H9 (cell line): ENCODE results near the gene DDX21. TPM values are rescaled to one million over a fixed set of nuclear protein-coding genes. Genes with fewer than 3 reads are reported as not detected.

Experiments used
- DNase-seq: peaks from one replicate; pipeline ENCODE4 v3.0.0-alpha.2; 2017
- H2AFZ ChIP-seq: one replicate; pipeline ENCODE4 v1.6.1; 2013; ENCODE audit warnings: mild to moderate bottlenecking, low read length, control low read depth, moderate library complexity
- H2AK5ac ChIP-seq: 2 replicates; pipeline ENCODE4 v1.6.1; 2013; ENCODE audit warnings: low read length, control low read depth, mixed read lengths; ENCODE audit not compliant: insufficient read length
- H2BK120ac ChIP-seq: one replicate; pipeline ENCODE4 v1.6.1; 2013; ENCODE audit warnings: low read depth, mild to moderate bottlenecking, low read length, control low read depth, inconsistent platforms; ENCODE audit not compliant: poor library complexity, severe bottlenecking
- H2BK12ac ChIP-seq: 2 replicates; pipeline ENCODE4 v1.6.1; 2013; ENCODE audit warnings: low read length, control low read depth, mixed read lengths, low read depth; ENCODE audit not compliant: insufficient read length
- H2BK15ac ChIP-seq: 2 replicates; pipeline ENCODE4 v1.6.1; 2013; ENCODE audit warnings: low read depth, low read length, control low read depth
- H2BK20ac ChIP-seq: one replicate; pipeline ENCODE4 v1.6.1; 2013; ENCODE audit warnings: low read depth, mild to moderate bottlenecking, low read length, control low read depth, inconsistent platforms; ENCODE audit not compliant: poor library complexity, severe bottlenecking
- H2BK5ac ChIP-seq: 2 replicates; pipeline ENCODE4 v1.6.1; 2013; ENCODE audit warnings: low read length, control low read depth, mixed read lengths; ENCODE audit not compliant: insufficient read length
- H3K14ac ChIP-seq: 2 replicates; pipeline ENCODE4 v1.6.1; 2013; ENCODE audit warnings: low read length, control low read depth; ENCODE audit not compliant: insufficient read depth
- H3K18ac ChIP-seq: 2 replicates; pipeline ENCODE4 v1.6.1; 2013; ENCODE audit warnings: low read depth, mild to moderate bottlenecking, mixed read lengths, low read length, control low read depth; ENCODE audit not compliant: insufficient read length
- H3K23ac ChIP-seq: 2 replicates; pipeline ENCODE4 v1.6.1; 2013; ENCODE audit warnings: low read length, control low read depth, mixed read lengths, low read depth; ENCODE audit not compliant: insufficient read length
- H3K23me2 ChIP-seq: 2 replicates; pipeline ENCODE4 v1.6.1; 2013; ENCODE audit warnings: low read depth, mild to moderate bottlenecking, mixed read lengths, low read length, control low read depth; ENCODE audit not compliant: insufficient read length, poor library complexity, severe bottlenecking
- H3K27ac ChIP-seq: 2 replicates; pipeline ENCODE4 v1.5.1; 2013; ENCODE audit warnings: low read length, control low read depth, mixed read lengths, low read depth; ENCODE audit not compliant: insufficient read length
- H3K27me3 ChIP-seq: 2 replicates; pipeline ENCODE4 v1.6.1; 2013; ENCODE audit warnings: low read length, control low read depth, inconsistent platforms; ENCODE audit not compliant: insufficient read depth
- H3K4ac ChIP-seq: 2 replicates; pipeline ENCODE4 v1.6.1; 2013; ENCODE audit warnings: low read depth, mild to moderate bottlenecking, control low read depth, inconsistent platforms, low read length, moderate library complexity
- H3K4me1 ChIP-seq: 2 replicates; pipeline ENCODE4 v1.6.1; 2013; ENCODE audit warnings: low read length, control low read depth, inconsistent platforms; ENCODE audit not compliant: insufficient read depth
- H3K4me2 ChIP-seq: 2 replicates; pipeline ENCODE4 v1.6.1; 2013; ENCODE audit warnings: low read length, control low read depth, mixed read lengths; ENCODE audit not compliant: insufficient read length, insufficient read depth
- H3K56ac ChIP-seq: 2 replicates; pipeline ENCODE4 v1.6.1; 2013; ENCODE audit warnings: low read depth, mild to moderate bottlenecking, mixed read lengths, low read length, control low read depth; ENCODE audit not compliant: insufficient read length
- H3K79me1 ChIP-seq: 2 replicates; pipeline ENCODE4 v1.6.1; 2013; ENCODE audit warnings: low read depth, mild to moderate bottlenecking, moderate library complexity, low read length, control low read depth, inconsistent platforms; ENCODE audit not compliant: insufficient read depth, poor library complexity, severe bottlenecking
- H3K79me2 ChIP-seq: 2 replicates; pipeline ENCODE4 v1.6.1; 2013; ENCODE audit warnings: low read length, control low read depth, inconsistent platforms; ENCODE audit not compliant: insufficient read depth
- H3K9ac ChIP-seq: 2 replicates; pipeline ENCODE4 v1.6.1; 2013; ENCODE audit warnings: low read length, control low read depth, mixed read lengths; ENCODE audit not compliant: insufficient read length; ENCODE audit errors: extremely low read depth
- H3K9me3 ChIP-seq: one replicate; pipeline ENCODE4 v1.6.1; 2013; ENCODE audit warnings: low read depth, low read length, inconsistent platforms; ENCODE audit not compliant: control insufficient read depth
- H3T11ph ChIP-seq: one replicate; pipeline ENCODE4 v1.6.1; 2013; ENCODE audit warnings: mild to moderate bottlenecking, low read length, control low read depth, inconsistent platforms
- H4K20me1 ChIP-seq: one replicate; pipeline ENCODE4 v1.6.1; 2013; ENCODE audit not compliant: control insufficient read depth, insufficient read length, insufficient read depth
- H4K5ac ChIP-seq: 2 replicates; pipeline ENCODE4 v1.6.1; 2013; ENCODE audit warnings: low read depth, mild to moderate bottlenecking, mixed read lengths, low read length, control low read depth; ENCODE audit not compliant: insufficient read length
- H4K8ac ChIP-seq: replicated peaks from 2 replicates; pipeline ENCODE4 v1.6.1; 2013; ENCODE audit warnings: low read length, control low read depth, mixed read lengths, low read depth; ENCODE audit not compliant: insufficient read length
- H4K91ac ChIP-seq: 2 replicates; pipeline ENCODE4 v1.6.1; 2013; ENCODE audit warnings: low read depth, mild to moderate bottlenecking, moderate library complexity, mixed read lengths, low read length, control low read depth; ENCODE audit not compliant: insufficient read length
- H3K27ac Mint-ChIP-seq, 3 experiments: 2 replicates in 2 of 3; 3 replicates in 1 of 3; pipeline ENCODE4 v1.8.0; 2020 to 2021; ENCODE audit warnings: mixed read lengths in 3 of 3, mild to moderate bottlenecking in 1 of 3, moderate library complexity in 1 of 3
- H3K27me3 Mint-ChIP-seq: 2 replicates; pipeline ENCODE4 v1.8.0; 2021; ENCODE audit warnings: low read depth, mild to moderate bottlenecking, moderate library complexity, mixed read lengths
- H3K36me3 Mint-ChIP-seq, 3 experiments: 2 replicates in 2 of 3; 3 replicates in 1 of 3; pipeline ENCODE4 v1.8.0; 2020 to 2021; ENCODE audit warnings: low read depth in 3 of 3, mixed read lengths in 3 of 3; ENCODE audit not compliant: insufficient read depth in 1 of 3
- H3K4me1 Mint-ChIP-seq, 2 experiments: 2 replicates each; pipeline ENCODE4 v1.8.0; 2020; ENCODE audit warnings: mixed read lengths in 2 of 2
- H3K4me3 Mint-ChIP-seq, 2 experiments: 2 replicates in 1 of 2; 3 replicates in 1 of 2; pipeline ENCODE4 v1.8.0; 2020 to 2021; ENCODE audit warnings: mild to moderate bottlenecking in 2 of 2, mixed read lengths in 2 of 2, moderate library complexity in 1 of 2
- H3K9me3 Mint-ChIP-seq, 2 experiments: 2 replicates in 1 of 2; 3 replicates in 1 of 2; pipeline ENCODE4 v1.8.0; 2020; ENCODE audit warnings: mild to moderate bottlenecking in 2 of 2, mixed read lengths in 2 of 2, moderate library complexity in 1 of 2
- CTCF ChIP-seq: fragments of 200-600 bp; sonication (generic); conservative IDR thresholded peaks from 3 replicates; pipeline ENCODE4 v1.8.0; 2021; ENCODE audit warnings: antibody characterized with exemption, mild to moderate bottlenecking
- WGBS: extraction: QIAGEN DNeasy Blood & Tissue Kit; methylation state at CpG from one replicate; pipeline ENCODE4 v1.1.7; 2013; ENCODE audit warnings: missing lambda C conversion rate, low lambda C conversion rate, mixed read lengths; ENCODE audit not compliant: insufficient read length; ENCODE audit errors: extremely low coverage; 5-methylcytosine and 5-hydroxymethylcytosine counted together
- total RNA-seq: library from RNA; stranded (reverse); gene quantifications from 2 replicates; pipeline ENCODE4 v1.2.1, GENCODE V29; 2021

The DDX21 gene
- total RNA-seq, 1 experiment from 2014 or later: 180 TPM

GRCh38 chr10:69033256-69033655 lies 77.3 kb downstream of the DDX21 start:
- Histone ChIP-seq H2BK20ac (no peak overlapping the region), H4K91ac (no peak overlapping the region), H2BK5ac (no peak overlapping the region), H3K23me2 (no peaks in the 10 kb centered on the region), H4K8ac (no peak overlapping the region), H4K5ac (no peak overlapping the region), H3K56ac (no peak overlapping the region), H3T11ph (no peak overlapping the region), H2BK15ac (no peak overlapping the region), H3K14ac (no peak overlapping the region), H3K18ac (no peak overlapping the region), H2AFZ (no peak overlapping the region), H3K9ac (no peak overlapping the region), H3K9me3 (no peaks in the 10 kb centered on the region), H3K4me1 (no peaks in the 10 kb centered on the region), H2BK120ac (no peak overlapping the region), H3K4ac (no peak overlapping the region), H3K4me2 (no peak overlapping the region), H4K20me1 (no peaks in the 10 kb centered on the region), H2AK5ac (no peak overlapping the region), H3K27me3 (no peaks in the 10 kb centered on the region), H3K79me1 (no peaks in the 10 kb centered on the region), H3K27ac (no peak overlapping the region), H3K23ac (no peak overlapping the region), H2BK12ac (no peak overlapping the region), H3K79me2 (no peaks in the 10 kb centered on the region)
- Mint-ChIP-seq H3K4me1 (no peaks in the 10 kb centered on the region), H3K27me3 (peaks cover 1% of the 10 kb centered on the region; the same call in 1 of the 2 replicates), H3K36me3 (no peaks in the 10 kb centered on the region), H3K4me3 (no peak overlapping the region), H3K27ac (no peak overlapping the region; a peak in 1 of 7 replicates), H3K9me3 (peaks cover 12 to 18% of the 10 kb centered on the region in 2 experiments; a peak in 4 of 5 replicates)
- WGBS: no CpG with 5 or more reads among the region's 4 CpGs
- DNase-seq: no peak
- no peak for TF ChIP-seq CTCF

Other genes with a start within 250 kb of the DDX21 start
- 113 and 118 TPM in 2 replicates for gene CCAR1, start 234.9 kb upstream of the DDX21 start, total RNA-seq
- 5.8 and 5.9 TPM in 2 replicates for gene STOX1, start 128.6 kb upstream of the DDX21 start, total RNA-seq
- 50.2 and 50.7 TPM in 2 replicates for gene DDX50, start 54.9 kb upstream of the DDX21 start, total RNA-seq
- gene KIFBP, start 32.6 kb downstream of the DDX21 start, total RNA-seq: 44.7 and 45.5 TPM in 2 replicates
- gene SRGN, start 131.9 kb downstream of the DDX21 start, total RNA-seq: not detected in 2 replicates
- 41.8 and 43.8 TPM in 2 replicates for gene VPS26A, start 168.0 kb downstream of the DDX21 start, total RNA-seq
- 54.3 and 57.3 TPM in 2 replicates for gene SUPV3L1, start 224.1 kb downstream of the DDX21 start, total RNA-seq